Activated T-helper 2 cell treated with anti-CD3 and anti-CD28 coated beads, Interferon-gamma antibody, Interleukin-2, Interleukin-4, amounts not matched to agents 10 μg/mL and 5 μg/mL and 100 μg/mL, durations not matched to agents 14 hours and 24 hours and 36 hours (primary cell): Measurements from ENCODE around the gene SIGLEC15. TPM values are rescaled to one million over a fixed set of nuclear protein-coding genes. Genes with fewer than 3 reads are reported as not detected.
"Not testable (repeated sequence)": the region's sequence is repeated elsewhere in the genome, so short reads cannot be mapped to it uniquely, and the experiment has no call there.

Experiments
- DNase-seq: peaks from one replicate; pipeline ENCODE4 v3.0.0; 2021; ENCODE audit warnings: low spot score
- H3K27ac Mint-ChIP-seq: one replicate; pipeline ENCODE4 v1.8.0; 2021; ENCODE audit warnings: mixed read lengths
- H3K27me3 Mint-ChIP-seq: one replicate; pipeline ENCODE4 v1.8.0; 2021; ENCODE audit warnings: low read depth, mixed read lengths
- H3K36me3 Mint-ChIP-seq: one replicate; pipeline ENCODE4 v1.8.0; 2021; ENCODE audit warnings: low read depth, mixed read lengths
- H3K4me1 Mint-ChIP-seq: one replicate; pipeline ENCODE4 v1.8.0; 2021; ENCODE audit warnings: low read depth, mixed read lengths
- H3K4me3 Mint-ChIP-seq: one replicate; pipeline ENCODE4 v1.8.0; 2021; ENCODE audit warnings: low read depth, mild to moderate bottlenecking, moderate library complexity, mixed read lengths
- H3K9me3 Mint-ChIP-seq: one replicate; pipeline ENCODE4 v1.8.0; 2021; ENCODE audit warnings: mixed read lengths
- intact Hi-C: fragments of 100-400 bp; cut with micrococcal nuclease; formaldehyde crosslinking; loops from one replicate; pipeline ENCODE4 v1.15.1; 2023
- total RNA-seq: library from RNA; stranded (reverse); gene quantifications from 2 replicates; pipeline ENCODE4 v1.2.3, GENCODE V29; 2022

The SIGLEC15 gene
- total RNA-seq, 1 donor from 2014 or later = not detected

DNA sequence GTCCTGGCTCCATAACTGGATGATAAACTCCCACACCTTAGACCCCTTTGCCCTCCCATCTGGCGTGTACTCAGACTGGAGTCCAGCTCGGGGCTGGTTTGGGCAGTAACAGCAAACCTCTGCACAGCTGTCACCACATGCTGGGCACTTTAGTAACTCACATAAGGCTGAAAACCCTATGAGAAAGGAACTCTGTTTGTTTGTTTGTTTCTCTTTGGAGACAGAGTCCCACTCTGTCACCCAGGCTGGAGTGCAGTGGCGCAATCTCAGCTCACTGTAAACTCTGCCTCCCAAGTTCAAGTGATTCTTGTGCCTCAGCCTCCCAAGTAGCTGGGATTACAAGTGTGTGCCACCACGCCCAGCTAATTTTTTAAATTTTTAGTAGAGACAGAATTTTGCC is 1.2 kb downstream of the SIGLEC15 start:
- Mint-ChIP-seq H3K4me1 (peaks cover 10% of the 10 kb centered on the region), H3K27me3 (peaks cover 29% of the 10 kb centered on the region)
- H3K27ac Mint-ChIP-seq, H3K9me3 Mint-ChIP-seq, H3K4me3 Mint-ChIP-seq, intact Hi-C loops, DNase-seq, H3K36me3 Mint-ChIP-seq: not testable (repeated sequence)

DNA sequence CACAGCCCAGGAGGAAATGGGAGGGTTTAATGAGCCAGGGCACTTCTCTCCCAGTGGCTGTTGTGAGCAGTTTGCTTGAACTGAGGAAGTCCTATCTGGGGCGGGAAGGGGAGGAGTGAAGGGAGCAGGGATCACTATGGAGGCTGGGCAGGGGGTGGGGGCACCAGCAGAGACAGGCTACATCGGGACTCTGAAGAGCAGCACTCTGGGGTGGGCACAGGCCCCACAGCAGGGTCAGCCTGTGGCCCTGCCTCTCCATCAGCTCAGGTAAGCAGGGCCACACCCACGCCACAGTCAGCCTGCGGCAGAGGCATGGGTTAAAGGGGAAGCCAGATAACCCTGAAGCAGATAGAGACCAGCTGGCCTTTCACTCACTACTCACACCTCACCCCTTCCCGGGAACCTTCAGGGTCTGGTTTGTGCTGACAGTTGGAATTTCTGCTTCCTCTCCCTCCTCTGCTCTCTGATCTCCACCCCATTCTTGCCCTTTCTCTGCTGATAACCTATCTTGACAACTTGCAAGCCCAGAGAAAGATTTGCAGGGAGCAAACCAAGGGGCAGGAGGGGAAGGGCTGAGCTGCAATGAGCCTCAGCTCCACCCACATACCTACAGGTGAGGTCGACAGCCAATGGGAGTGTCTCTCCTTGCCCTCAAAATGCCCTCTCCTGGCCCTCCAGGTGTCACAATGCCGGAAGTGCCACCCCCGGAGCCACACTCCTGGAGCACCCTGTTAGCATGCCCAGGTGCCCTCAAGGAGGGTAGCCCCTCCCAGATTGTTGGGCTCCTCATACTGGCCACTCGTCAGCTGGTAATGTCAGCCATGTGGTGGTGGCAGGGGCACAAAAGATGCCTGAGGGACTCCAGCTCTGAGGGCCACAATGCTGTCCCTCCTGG is 3.7 kb downstream of the SIGLEC15 start:
- Mint-ChIP-seq H3K27me3 (peaks cover 25% of the 10 kb centered on the region), H3K36me3 (no peaks in the 10 kb centered on the region), H3K27ac (no peak overlapping the region), H3K4me3 (no peak overlapping the region), H3K4me1 (peaks cover 10% of the 10 kb centered on the region), H3K9me3 (no peaks in the 10 kb centered on the region)
- intact Hi-C loops = no loop called here
- DNase-seq = no peak

DNA sequence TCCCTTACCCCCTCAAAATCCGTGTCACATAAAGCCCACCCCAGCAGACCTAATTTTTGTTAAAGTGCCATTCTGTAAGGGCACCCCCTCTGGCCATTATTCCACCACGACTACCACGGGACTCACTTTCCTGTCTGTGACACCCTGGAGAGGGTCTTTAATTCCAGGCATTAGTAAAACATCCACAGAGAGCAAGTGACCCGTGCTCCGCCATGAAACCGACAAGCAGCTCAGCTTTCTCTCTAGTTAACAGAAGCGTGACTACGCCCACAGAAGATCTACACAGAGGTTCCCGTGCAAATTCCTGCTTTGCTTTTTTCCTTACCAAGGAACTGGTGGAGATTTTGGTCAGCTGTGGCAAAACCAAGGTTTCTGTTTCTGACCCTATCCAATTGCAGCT is 4.4 kb downstream of the SIGLEC15 start:
- peaks cover 24% of the 10 kb centered on the region for H3K27me3 Mint-ChIP-seq
- no peak for DNase-seq

DNA sequence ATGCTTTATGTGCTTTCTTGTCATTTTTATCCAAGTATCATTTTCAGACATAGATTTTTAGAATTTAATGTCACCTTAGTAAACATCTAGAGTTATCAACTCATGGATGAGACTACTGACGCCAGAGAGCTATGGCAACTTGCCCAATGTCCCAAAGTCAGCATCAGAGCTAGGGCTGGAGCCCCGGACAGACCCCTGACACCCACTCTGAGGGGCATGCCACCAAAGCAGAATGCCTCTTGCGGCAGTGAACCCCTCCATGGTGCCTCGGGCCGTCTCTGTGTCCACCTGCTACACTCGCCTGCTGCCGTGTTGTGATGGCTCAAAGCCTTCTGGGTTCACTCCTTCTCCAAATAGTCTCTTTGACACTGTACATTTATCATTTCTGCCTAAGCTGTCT is 5.4 kb downstream of the SIGLEC15 start:
- peaks cover 35% of the 10 kb centered on the region for H3K27me3 Mint-ChIP-seq
- DNase-seq = no peak
- peaks cover 8% of the 10 kb centered on the region for H3K4me1 Mint-ChIP-seq
- no peak overlapping the region for H3K4me3 Mint-ChIP-seq
- no peak overlapping the region for H3K27ac Mint-ChIP-seq
- no peaks in the 10 kb centered on the region for H3K9me3 Mint-ChIP-seq
- no peaks in the 10 kb centered on the region for H3K36me3 Mint-ChIP-seq
- intact Hi-C loops = no loop called here

More for the DNA sequence above, 4.4 kb downstream of the SIGLEC15 start:
- intact Hi-C loops = no loop called here
- H3K36me3 Mint-ChIP-seq = no peaks in the 10 kb centered on the region
- no peak overlapping the region for H3K4me3 Mint-ChIP-seq
- H3K27ac Mint-ChIP-seq = no peak overlapping the region
- H3K4me1 Mint-ChIP-seq = peaks cover 8% of the 10 kb centered on the region
- no peaks in the 10 kb centered on the region for H3K9me3 Mint-ChIP-seq

DNA sequence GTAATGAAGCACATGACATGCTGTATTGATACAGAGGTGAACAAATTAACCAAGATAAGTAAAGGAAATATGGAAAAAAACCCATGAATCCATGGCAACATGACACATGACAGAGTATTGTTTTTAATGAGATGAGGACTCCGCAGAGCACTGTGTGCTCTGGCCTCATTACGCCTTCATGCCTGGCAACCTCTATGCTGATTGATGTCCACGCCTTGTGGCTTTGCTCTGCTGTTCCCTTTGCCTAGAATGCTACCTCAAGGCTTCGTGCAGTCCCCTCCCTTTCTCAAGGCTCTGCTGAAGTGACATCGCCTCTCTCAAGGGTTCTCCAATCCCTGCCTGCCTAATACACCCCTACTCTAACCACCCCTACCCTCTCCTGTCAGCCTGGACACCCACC is 8.4 kb downstream of the SIGLEC15 start:
- no peak for DNase-seq
- H3K9me3 Mint-ChIP-seq = no peaks in the 10 kb centered on the region
- H3K4me1 Mint-ChIP-seq = peaks cover 3% of the 10 kb centered on the region
- peaks cover 50% of the 10 kb centered on the region for H3K27me3 Mint-ChIP-seq
- no peak overlapping the region for H3K4me3 Mint-ChIP-seq
- intact Hi-C loops = no loop called here
- no peaks in the 10 kb centered on the region for H3K36me3 Mint-ChIP-seq
- no peak overlapping the region for H3K27ac Mint-ChIP-seq

DNA sequence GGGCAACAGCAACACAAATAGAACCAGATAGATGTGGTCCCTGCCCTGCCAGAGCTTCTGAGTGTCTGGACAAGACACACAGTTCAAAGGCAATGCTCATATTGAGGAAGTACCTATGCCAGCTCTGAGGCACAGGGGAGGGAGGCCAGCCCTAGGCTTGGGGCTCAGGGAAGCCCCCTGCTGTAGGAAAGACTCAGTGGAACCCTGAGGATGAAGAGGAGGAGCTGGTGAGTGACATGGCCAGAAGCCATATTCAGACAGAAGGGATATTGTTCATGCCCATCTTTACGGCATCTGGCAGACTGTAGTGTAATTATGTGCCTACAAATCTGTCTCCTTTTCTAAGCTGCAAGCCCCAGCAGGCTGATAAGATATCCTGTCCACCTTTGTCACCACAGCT is 8.8 kb downstream of the SIGLEC15 start:
- no peaks in the 10 kb centered on the region for H3K36me3 Mint-ChIP-seq
- H3K27ac Mint-ChIP-seq = no peak overlapping the region
- H3K27me3 Mint-ChIP-seq = peaks cover 51% of the 10 kb centered on the region
- H3K4me3 Mint-ChIP-seq = no peak overlapping the region
- no peak for DNase-seq
- H3K9me3 Mint-ChIP-seq = no peaks in the 10 kb centered on the region
- H3K4me1 Mint-ChIP-seq = peaks cover 3% of the 10 kb centered on the region
- intact Hi-C loops = no loop called here

DNA sequence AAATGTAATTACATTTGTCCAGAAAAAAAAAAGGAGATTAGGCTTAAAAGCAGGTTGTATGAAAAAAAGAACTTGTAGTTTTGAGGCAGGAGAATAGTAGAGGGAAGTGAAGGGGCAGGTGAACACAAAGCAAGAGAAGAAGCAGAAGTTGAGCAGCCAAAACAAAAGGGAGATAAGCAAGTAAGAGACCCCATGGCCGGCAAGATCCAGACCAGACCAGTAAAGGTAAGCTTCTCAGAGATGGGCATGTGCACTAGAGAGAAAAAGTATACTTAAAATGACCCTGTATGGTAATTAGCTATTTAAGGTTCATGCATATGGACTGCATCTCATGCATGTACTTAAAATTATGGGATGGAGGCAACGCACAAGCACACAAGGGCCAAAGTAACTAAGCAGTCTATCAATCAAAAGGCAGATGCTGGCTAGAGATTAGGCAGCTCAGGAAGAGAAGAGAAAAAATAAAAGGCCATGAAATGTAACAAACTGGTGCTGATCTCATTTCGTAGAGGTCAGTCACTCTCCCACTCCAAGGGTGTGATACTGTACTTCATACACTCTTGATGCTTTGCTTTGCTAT is 9.7 kb downstream of the SIGLEC15 start:
- Mint-ChIP-seq H3K4me3 (no peak overlapping the region), H3K27ac (no peak overlapping the region), H3K9me3 (no peaks in the 10 kb centered on the region), H3K27me3 (peaks cover 58% of the 10 kb centered on the region), H3K36me3 (no peaks in the 10 kb centered on the region), H3K4me1 (peaks cover 3% of the 10 kb centered on the region)
- no peak for DNase-seq
- intact Hi-C loops = loop anchor here (5.0 kb wide), 2 partner anchors 42 to 58 kb away; no protein-coding TSS in a partner anchor

DNA sequence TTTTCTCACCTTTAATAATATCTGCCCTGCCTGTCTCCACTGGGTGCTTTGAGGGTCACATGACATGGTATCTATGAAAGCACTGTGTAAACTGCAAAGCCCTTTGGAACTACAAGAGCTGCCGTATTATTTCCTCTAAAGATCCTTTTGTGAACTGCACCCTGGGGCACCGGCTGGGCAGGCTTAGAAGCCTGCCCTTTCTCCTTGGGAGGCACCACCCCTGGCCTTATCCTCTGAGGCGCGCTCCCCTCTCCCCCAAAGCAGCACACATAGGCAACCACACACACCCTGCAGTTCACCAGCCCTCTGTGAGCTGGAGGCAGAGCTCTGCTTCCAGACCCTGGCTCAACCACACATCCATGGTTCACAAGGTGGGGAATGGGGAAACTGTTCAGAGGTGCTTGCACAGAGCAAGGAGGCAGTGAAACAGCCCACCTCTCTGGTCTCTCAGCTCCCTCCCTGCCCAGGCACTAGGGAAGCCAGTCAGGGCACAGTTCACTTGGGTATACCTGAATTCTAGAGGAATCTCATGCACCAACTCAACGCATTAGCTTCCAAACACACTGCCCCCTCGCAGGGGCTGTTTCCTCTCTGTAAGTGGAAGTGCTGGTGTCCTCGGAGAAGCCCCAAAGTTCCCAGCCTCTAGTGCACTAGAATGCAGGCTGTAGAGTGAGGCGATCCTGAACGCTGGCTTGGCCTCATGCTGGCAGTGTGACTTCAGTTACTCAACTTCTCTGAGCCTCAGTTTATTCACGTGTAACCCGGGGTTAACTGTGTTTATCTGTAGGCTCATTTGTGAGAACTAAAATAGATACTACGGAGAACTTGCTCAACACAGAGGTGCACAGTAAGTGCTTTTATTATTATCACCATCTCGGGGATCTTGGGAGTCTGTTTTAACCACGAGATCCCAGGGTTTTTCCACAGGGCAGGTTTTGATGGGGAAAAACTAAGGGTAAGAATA is 11.0 kb downstream of the SIGLEC15 start:
- Mint-ChIP-seq H3K4me3 (no peak overlapping the region), H3K4me1 (peaks cover 3% of the 10 kb centered on the region), H3K27ac (no peak overlapping the region), H3K9me3 (no peaks in the 10 kb centered on the region), H3K36me3 (no peaks in the 10 kb centered on the region), H3K27me3 (peaks cover 64% of the 10 kb centered on the region)
- DNase-seq = no peak
- intact Hi-C loops = loop anchor here (2.0 to 5.0 kb wide), 3 partner anchors 41 to 166 kb away; no protein-coding TSS in a partner anchor

DNA sequence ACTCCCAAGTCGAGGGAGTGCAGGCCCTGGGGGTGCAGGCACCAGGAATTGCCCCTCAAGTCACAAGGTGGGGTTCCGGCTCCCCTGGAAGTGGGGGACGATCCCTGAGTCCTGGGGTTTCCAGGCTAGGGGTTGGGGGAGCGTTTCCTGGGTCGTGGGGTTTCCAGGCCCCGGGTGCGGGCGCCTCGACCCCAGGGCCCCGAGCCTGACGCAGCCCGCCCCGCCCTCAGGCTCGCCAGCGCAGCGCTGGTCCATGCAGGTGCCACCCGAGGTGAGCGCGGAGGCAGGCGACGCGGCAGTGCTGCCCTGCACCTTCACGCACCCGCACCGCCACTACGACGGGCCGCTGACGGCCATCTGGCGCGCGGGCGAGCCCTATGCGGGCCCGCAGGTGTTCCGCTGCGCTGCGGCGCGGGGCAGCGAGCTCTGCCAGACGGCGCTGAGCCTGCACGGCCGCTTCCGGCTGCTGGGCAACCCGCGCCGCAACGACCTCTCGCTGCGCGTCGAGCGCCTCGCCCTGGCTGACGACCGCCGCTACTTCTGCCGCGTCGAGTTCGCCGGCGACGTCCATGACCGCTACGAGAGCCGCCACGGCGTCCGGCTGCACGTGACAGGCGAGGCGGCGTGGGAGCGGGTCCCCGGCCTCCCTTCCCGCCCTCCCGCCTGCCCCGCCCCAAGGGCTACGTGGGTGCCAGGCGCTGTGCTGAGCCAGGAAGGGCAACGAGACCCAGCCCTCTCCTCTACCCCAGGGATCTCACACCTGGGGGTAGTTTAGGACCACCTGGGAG is 12.0 kb downstream of the SIGLEC15 start:
- Mint-ChIP-seq H3K36me3 (no peaks in the 10 kb centered on the region), H3K9me3 (no peaks in the 10 kb centered on the region), H3K4me3 (no peak overlapping the region), H3K27ac (no peak overlapping the region), H3K27me3 (peaks cover 62% of the 10 kb centered on the region), H3K4me1 (peaks cover 3% of the 10 kb centered on the region)
- DNase-seq = peak; percentile 41
- intact Hi-C loops = loop anchor here (2.0 to 5.0 kb wide), 4 partner anchors 40 to 167 kb away; no protein-coding TSS in a partner anchor

DNA sequence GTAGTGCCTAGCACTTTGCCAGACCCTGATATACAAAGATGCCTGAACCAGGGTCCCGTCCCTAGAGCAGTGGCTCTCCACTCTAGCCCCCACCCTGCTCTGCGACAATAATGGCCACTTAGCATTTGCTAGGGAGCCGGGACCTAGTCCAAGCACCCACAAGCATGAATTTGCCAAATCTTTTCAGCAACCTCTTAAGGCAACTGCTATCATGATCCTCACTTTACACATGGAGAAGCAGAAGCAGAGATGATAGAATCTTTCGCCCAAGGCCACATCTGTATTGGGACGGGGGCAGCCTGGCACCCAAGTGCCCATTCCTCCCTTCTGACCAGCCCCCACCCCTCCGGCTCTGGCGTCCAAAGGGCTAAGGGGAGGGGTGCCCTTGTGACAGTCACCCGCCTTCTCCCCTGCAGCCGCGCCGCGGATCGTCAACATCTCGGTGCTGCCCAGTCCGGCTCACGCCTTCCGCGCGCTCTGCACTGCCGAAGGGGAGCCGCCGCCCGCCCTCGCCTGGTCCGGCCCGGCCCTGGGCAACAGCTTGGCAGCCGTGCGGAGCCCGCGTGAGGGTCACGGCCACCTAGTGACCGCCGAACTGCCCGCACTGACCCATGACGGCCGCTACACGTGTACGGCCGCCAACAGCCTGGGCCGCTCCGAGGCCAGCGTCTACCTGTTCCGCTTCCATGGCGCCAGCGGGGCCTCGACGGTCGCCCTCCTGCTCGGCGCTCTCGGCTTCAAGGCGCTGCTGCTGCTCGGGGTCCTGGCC is 13.0 kb downstream of the SIGLEC15 start:
- DNase-seq = no peak
- H3K9me3 Mint-ChIP-seq = no peaks in the 10 kb centered on the region
- H3K4me3 Mint-ChIP-seq = peak overlapping the region; percentile 20
- no peak overlapping the region for H3K27ac Mint-ChIP-seq
- H3K4me1 Mint-ChIP-seq = peaks cover 3% of the 10 kb centered on the region
- H3K27me3 Mint-ChIP-seq = peaks cover 61% of the 10 kb centered on the region
- intact Hi-C loops = loop anchor here (2.0 to 5.0 kb wide), 3 partner anchors 39 to 116 kb away; no protein-coding TSS in a partner anchor
- H3K36me3 Mint-ChIP-seq = no peaks in the 10 kb centered on the region
